Motor neuron (in vitro differentiated cells): Measurements from ENCODE around the gene VPS54. TPM values are rescaled to one million over a fixed set of nuclear protein-coding genes. Genes with fewer than 3 reads are reported as not detected.

Source experiments
- ATAC-seq, 8 experiments: fragments of 200-7000 bp; cut with Tn5 transposase; replicated peaks in 6 of 8; 2 replicates each; pipeline ENCODE4 v1.8.0; 2021; ENCODE audit warnings: mild to moderate bottlenecking in 8 of 8, moderate library complexity in 8 of 8
- H3K27ac ChIP-seq, 2 donors: fragments of 250-450 bp; sonication (Bioruptor Pico); 2 replicates each; pipeline ENCODE4 v1.9.0; 2021; ENCODE audit warnings: antibody characterized with exemption in 2 of 2, mild to moderate bottlenecking in 2 of 2, moderate library complexity in 1 of 2
- H3K4me1 ChIP-seq, 2 donors: fragments of 250-450 bp; sonication (Bioruptor Pico); replicated peaks in 1 of 2; 2 replicates each; pipeline ENCODE4 v1.6.1; 2021; ENCODE audit warnings: antibody characterized with exemption in 2 of 2, mild to moderate bottlenecking in 2 of 2, moderate library complexity in 1 of 2
- H3K4me3 ChIP-seq, 5 donors: fragments of 250-450 bp; sonication (Bioruptor Pico); 2 replicates each; pipeline ENCODE4 v1.9.0; 2021; ENCODE audit warnings: antibody characterized with exemption in 5 of 5, mild to moderate bottlenecking in 5 of 5, moderate library complexity in 4 of 5
- WGBS, 10 experiments: fragments of 450-650 bp; shearing (Covaris generic); methylation state at CpG; one replicate each; pipeline ENCODE4 v1.0.0; 2022; 5-methylcytosine and 5-hydroxymethylcytosine counted together
- in situ Hi-C, 9 experiments: fragments of 400-800 bp; cut with MboI; loops; one replicate each; pipeline ENCODE4 v1.15.0; 2021; ENCODE audit warnings: low sequenced_read_pairs in 9 of 9, low pct_unique_long_range_greater_than_20kb in 2 of 9; ENCODE audit not compliant: unreplicated experiment in 9 of 9
- total RNA-seq, 8 experiments: library from RNA; unstranded; fragments of 300-600 nt; gene quantifications; 2 replicates each; pipeline versions ENCODE4 v1.2.3 to v1.2.4, GENCODE V29; 2022

Gene VPS54
- total RNA-seq, 8 experiments from 2014 or later, result 16.1 to 27.7 (median 22.1) TPM

- peak in 3 of 8 experiments; percentile 8 to 11 (median 10) for ATAC-seq
- in situ Hi-C loops, result no loop called here
Measured at GRCh38 chr2:64017811-64018700, 1.2 kb downstream of the VPS54 start.

DNA sequence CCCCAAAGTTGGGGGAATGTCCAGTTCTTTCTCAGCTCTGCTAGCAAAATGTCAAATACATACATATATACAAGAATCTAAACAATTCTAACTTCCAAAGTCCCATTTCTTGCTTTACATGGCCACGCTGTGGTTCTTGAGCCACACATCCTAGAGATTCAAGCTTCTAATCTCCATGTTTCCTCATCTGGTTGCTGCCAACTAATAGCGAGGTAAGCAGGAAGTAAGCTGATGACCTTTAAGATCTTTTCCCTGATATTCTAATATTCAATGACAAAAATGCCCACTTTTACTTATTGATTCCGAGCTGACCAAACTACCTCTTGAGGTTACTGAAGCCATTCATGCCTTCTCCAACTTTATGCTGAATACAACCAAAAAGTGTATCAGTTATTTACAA is 3.3 kb downstream of the VPS54 start:
- no peak for ATAC-seq
- 78 to 100% (median 94%) methylated on average over 1 to 3 of the region's 3 CpGs; no CpG with 5 or more reads in 3 of the 10 experiments for WGBS, 10 experiments
- H3K27ac ChIP-seq, result no peak overlapping the region
- H3K4me3 ChIP-seq, result no peak overlapping the region
- in situ Hi-C loops, result no loop called here
- H3K4me1 ChIP-seq, result peaks cover 0 to 5% of the 10 kb centered on the region in 2 donors

More at GRCh38 chr2:64017811-64018700, 1.2 kb downstream of the VPS54 start:
- Histone ChIP-seq H3K27ac (peak overlapping the region; percentile 91 to 95), H3K4me3 (peak overlapping the region; percentile 52 to 91 (median 87)), H3K4me1 (peaks cover 0 to 5% of the 10 kb centered on the region in 2 donors)
- 0 to 32% (median 5%) methylated on average over 1 to 21 of the region's 22 CpGs for WGBS, 10 experiments

DNA sequence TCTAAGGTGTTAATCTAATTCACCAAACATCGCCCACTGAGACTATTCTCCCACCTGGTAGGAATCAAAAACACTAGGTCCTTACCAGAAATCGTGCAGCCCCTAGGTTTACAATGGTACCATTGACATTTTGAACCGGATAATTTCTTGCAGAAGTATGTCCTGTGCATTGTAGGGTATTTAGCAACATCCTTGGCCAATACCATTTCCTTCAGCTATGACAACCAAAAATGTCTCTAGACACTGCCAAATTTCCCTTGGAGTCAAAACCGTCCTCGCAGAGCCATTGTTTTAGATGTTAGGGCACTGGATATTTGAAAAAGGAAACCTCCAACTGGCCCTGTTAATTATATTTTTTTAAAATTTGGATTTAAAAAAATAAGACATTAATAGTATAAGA is 3.8 kb downstream of the VPS54 start:
- H3K4me3 ChIP-seq, result no peak overlapping the region
- in situ Hi-C loops, result no loop called here
- 79 to 100% (median 96%) methylated on average over 1 to 5 of the region's 5 CpGs; no CpG with 5 or more reads in 2 of the 10 experiments for WGBS, 10 experiments
- peaks cover 0 to 5% of the 10 kb centered on the region in 2 donors for H3K4me1 ChIP-seq
- H3K27ac ChIP-seq, result no peak overlapping the region
- ATAC-seq, result no peak

- in situ Hi-C loops, result no loop called here
- Histone ChIP-seq H3K4me1 (peaks cover 0 to under 1% of the 10 kb centered on the region in 2 donors), H3K4me3 (no peak overlapping the region), H3K27ac (no peak overlapping the region)
- no peak for ATAC-seq
- 85 to 100% (median 100%) methylated on average over 1 of the region's 1 CpG; no CpG with 5 or more reads in 3 of the 10 experiments for WGBS, 10 experiments
Measured at GRCh38 chr2:64014628-64015027, 4.6 kb downstream of the VPS54 start.

GRCh38 chr2:64013053-64013452 is 6.2 kb downstream of the VPS54 start:
- no peaks in the 10 kb centered on the region for H3K4me1 ChIP-seq
- in situ Hi-C loops, result no loop called here
- 60 to 100% (median 92%) methylated on average over 1 to 2 of the region's 2 CpGs; no CpG with 5 or more reads in 1 of the 10 experiments for WGBS, 10 experiments
- no peak overlapping the region for H3K27ac ChIP-seq
- H3K4me3 ChIP-seq, result no peak overlapping the region
- ATAC-seq, result peak in 5 of 8 experiments; percentile 54 to 95 (median 88)

DNA sequence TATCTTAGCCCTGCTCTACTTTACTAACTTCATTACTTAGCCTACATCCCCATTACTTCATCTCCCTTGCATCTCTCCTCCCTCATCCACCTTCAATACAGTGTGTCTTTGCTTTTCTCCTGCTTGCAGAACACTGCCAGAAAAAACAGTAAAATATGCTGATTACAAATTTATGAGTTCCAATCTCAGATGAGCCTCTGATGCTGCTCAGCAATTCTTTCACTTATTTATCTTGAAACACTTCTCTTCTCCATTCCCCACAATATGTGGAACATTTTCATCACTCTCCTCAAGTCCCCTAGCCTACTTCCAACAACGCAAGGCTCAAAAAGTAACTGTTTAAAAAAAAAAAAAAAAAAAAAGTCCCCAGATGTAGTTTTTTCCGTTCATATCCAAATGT is 7.1 kb downstream of the VPS54 start:
- Histone ChIP-seq H3K4me3 (no peak overlapping the region), H3K27ac (no peak overlapping the region), H3K4me1 (no peaks in the 10 kb centered on the region)
- WGBS, 10 experiments, result 30 to 100% (median 78%) methylated on average over 1 to 2 of the region's 2 CpGs; no CpG with 5 or more reads in 1 of the 10 experiments
- in situ Hi-C loops, result no loop called here
- peak in 1 of 8 experiments; percentile 29 for ATAC-seq

DNA sequence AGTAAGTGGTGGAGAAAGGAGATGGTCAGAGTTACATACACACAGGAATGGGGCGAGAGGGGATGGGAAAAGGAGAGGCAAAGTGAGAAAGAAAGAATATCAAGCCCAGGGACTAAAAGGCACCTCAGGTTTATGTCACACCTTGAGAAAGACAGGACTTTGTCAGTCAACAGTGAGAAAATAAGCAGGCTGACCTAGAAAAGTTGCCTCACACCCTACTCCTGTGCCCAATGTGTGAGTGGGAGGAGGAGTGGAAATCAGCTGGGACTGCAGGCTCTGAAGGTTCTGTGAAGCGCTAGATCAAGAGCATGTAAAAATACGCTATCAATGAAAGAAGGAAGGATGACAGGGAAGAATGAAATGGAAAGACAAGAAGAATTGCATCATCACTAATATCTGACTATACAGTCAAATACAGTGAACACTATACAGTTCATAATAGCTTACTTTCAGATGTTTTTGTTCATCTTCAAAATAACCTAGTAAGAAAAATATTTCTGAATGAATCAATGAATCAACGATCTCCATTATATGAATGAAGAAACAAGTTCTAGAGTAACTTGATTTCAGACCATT is 10.7 kb downstream of the VPS54 start:
- no peak overlapping the region for H3K27ac ChIP-seq
- no peak overlapping the region for H3K4me3 ChIP-seq
- no peak for ATAC-seq
- H3K4me1 ChIP-seq, result no peaks in the 10 kb centered on the region
- in situ Hi-C loops, result no loop called here
- WGBS, 10 experiments, result 89 to 100% (median 97%) methylated on average over 1 to 4 of the region's 4 CpGs; no CpG with 5 or more reads in 1 of the 10 experiments

GRCh38 chr2:64007924-64008323 is 11.3 kb downstream of the VPS54 start:
- no peaks in the 10 kb centered on the region for H3K4me1 ChIP-seq
- in situ Hi-C loops, result no loop called here
- WGBS, 10 experiments, result 70 to 100% (median 93%) methylated on average over 1 to 7 of the region's 7 CpGs; no CpG with 5 or more reads in 1 of the 10 experiments
- no peak overlapping the region for H3K4me3 ChIP-seq
- no peak for ATAC-seq
- H3K27ac ChIP-seq, result no peak overlapping the region

GRCh38 chr2:64005707-64006356 is 13.4 kb downstream of the VPS54 start:
- no peak for ATAC-seq
- H3K4me3 ChIP-seq, result no peak overlapping the region
- H3K4me1 ChIP-seq, result no peaks in the 10 kb centered on the region
- 70 to 100% (median 92%) methylated on average over 1 to 2 of the region's 2 CpGs; no CpG with 5 or more reads in 3 of the 10 experiments for WGBS, 10 experiments
- in situ Hi-C loops, result no loop called here
- no peak overlapping the region for H3K27ac ChIP-seq

DNA sequence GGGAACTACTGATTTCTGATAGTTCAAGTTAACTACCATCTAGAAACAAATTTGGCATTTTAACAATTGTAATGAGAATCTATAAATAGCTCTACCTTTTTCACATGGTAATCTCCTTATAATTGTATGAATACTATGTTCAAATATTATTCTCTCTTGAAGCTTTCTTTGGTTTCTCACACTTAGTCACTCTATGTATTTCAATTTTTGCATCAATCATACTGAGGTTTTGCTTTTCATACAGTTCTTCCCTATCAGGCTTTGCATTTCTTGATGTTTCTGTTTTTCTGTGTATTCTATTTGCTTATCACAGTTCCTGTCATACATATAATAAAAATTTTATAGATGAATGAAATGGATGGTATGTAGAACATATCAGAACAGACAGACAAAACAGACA is 16.0 kb downstream of the VPS54 start:
- in situ Hi-C loops, result no loop called here
- Histone ChIP-seq H3K4me1 (no peaks in the 10 kb centered on the region), H3K27ac (no peak overlapping the region), H3K4me3 (no peak overlapping the region)
- ATAC-seq, result no peak

GRCh38 chr2:64001382-64002101 is 17.7 kb downstream of the VPS54 start:
- peak in 1 of 8 experiments; percentile 22 for ATAC-seq
- 80 to 100% (median 96%) methylated on average over 1 to 5 of the region's 5 CpGs; no CpG with 5 or more reads in 3 of the 10 experiments for WGBS, 10 experiments
- in situ Hi-C loops, result no loop called here
- no peaks in the 10 kb centered on the region for H3K4me1 ChIP-seq
- no peak overlapping the region for H3K27ac ChIP-seq
- H3K4me3 ChIP-seq, result no peak overlapping the region

DNA sequence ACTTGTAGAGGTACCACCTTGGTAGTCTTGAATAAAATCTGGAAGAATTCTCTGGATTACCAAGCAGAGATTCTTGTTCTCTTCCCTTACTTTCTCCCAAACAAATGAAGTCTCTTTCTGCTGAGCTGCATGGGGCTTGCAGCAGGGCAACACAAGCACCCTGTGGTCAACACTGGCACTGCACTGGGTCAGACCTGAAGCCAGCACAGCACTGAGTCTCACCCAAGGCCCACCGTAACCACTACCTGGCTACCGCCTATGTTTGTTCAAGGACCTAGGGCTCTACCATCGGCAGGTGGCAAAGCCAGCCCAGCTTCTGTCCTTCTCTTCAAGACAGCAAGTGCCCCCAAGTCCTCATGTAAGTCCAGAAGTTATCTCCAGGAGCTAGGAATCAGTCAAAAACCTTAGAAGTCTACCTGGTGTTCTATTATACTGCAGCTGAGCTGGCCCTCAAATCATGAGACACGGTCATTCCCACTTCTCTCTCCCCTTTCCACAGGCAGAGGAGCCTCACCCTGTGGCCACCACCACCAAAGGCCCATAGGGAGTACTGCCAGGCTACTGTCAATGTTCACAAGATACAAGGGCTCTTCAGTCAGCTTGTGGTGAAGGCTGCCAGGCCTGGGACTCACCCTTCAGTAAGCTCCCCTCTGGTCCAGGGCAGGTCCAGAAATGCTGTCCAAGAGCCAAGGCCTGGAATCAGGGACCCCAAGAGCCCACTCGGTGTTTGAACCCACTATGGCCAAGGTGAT is 18.4 kb downstream of the VPS54 start:
- Histone ChIP-seq H3K4me3 (no peak overlapping the region), H3K4me1 (no peaks in the 10 kb centered on the region), H3K27ac (no peak overlapping the region)
- 89 to 100% (median 98%) methylated on average over 1 to 4 of the region's 5 CpGs; no CpG with 5 or more reads in 2 of the 10 experiments for WGBS, 10 experiments
- peak in 3 of 8 experiments; percentile 58 to 77 (median 69) for ATAC-seq
- in situ Hi-C loops, result no loop called here
